GM21723 (cell line): ENCODE measurements around the gene SYT9.
"Not testable (repeated sequence)": the region's sequence is repeated elsewhere in the genome, so short reads cannot be mapped to it uniquely, and the experiment has no call there.

ENCODE experiments used
- ATAC-seq: cut with Tn5 transposase; IDR thresholded peaks from one replicate; pipeline ENCODE4 v1.9.1; 2021; ENCODE audit warnings: mild to moderate bottlenecking, moderate library complexity; ENCODE audit not compliant: unreplicated experiment

The SYT9 gene

GRCh38 chr11:7335442-7335841 is 83.7 kb downstream of the SYT9 start:
- not testable (repeated sequence) for ATAC-seq

GRCh38 chr11:7341551-7341950 is 89.8 kb downstream of the SYT9 start:
- ATAC-seq: no peak

- no peak for ATAC-seq
Measured at GRCh38 chr11:7347611-7348431, 96.1 kb downstream of the SYT9 start.

- ATAC-seq: no peak
Measured at GRCh38 chr11:7348432-7349304, 97.0 kb downstream of the SYT9 start.

- no peak for ATAC-seq
Measured at GRCh38 chr11:7351228-7351627, 99.5 kb downstream of the SYT9 start.

- ATAC-seq: no peak
Measured at GRCh38 chr11:7353100-7353499, 101.4 kb downstream of the SYT9 start.

- ATAC-seq: no peak
Measured at GRCh38 chr11:7364660-7365059, 113.0 kb downstream of the SYT9 start.

- ATAC-seq: no peak
Measured at GRCh38 chr11:7367803-7368202, 116.1 kb downstream of the SYT9 start.

- no peak for ATAC-seq
Measured at GRCh38 chr11:7376386-7376785, 124.7 kb downstream of the SYT9 start.

GRCh38 chr11:7381937-7382336 is 130.2 kb downstream of the SYT9 start:
- ATAC-seq: no peak

- ATAC-seq: no peak
Measured at GRCh38 chr11:7383406-7383805, 131.7 kb downstream of the SYT9 start.

- ATAC-seq: no peak
Measured at GRCh38 chr11:7384691-7385090, 133.0 kb downstream of the SYT9 start.

- no peak for ATAC-seq
Measured at GRCh38 chr11:7385532-7385931, 133.8 kb downstream of the SYT9 start.

- no peak for ATAC-seq
Measured at GRCh38 chr11:7413961-7414915, 162.5 kb downstream of the SYT9 start.

GRCh38 chr11:7414973-7415817 is 163.5 kb downstream of the SYT9 start:
- no peak for ATAC-seq

- no peak for ATAC-seq
Measured at GRCh38 chr11:7416080-7416479, 164.4 kb downstream of the SYT9 start.

GRCh38 chr11:7417328-7417727 is 165.6 kb downstream of the SYT9 start:
- no peak for ATAC-seq

GRCh38 chr11:7418061-7418460 is 166.4 kb downstream of the SYT9 start:
- ATAC-seq: no peak

- ATAC-seq: no peak
Measured at GRCh38 chr11:7418906-7419305, 167.2 kb downstream of the SYT9 start.

GRCh38 chr11:7421136-7421535 is 169.4 kb downstream of the SYT9 start:
- ATAC-seq: no peak
